Stomach (tissue), 4 donors: ENCODE data around the gene ANXA5.

Experiments used
- POLR2AphosphoS5 ChIP-seq, 3 donors: sonication (generic); formaldehyde crosslinking; IDR thresholded peaks; one replicate each; pipeline ENCODE4 v1.6.1; 2016; ENCODE audit warnings: antibody characterized with exemption in 3 of 3
- TF ChIP-seq, protein P1 (sequence below), 7 experiments: fragments of 450-650 bp in 4 of 7; fragments of 200-600 bp in 3 of 7; sonication (generic) in 3 of 7; IDR thresholded peaks; one replicate each; pipeline ENCODE4 v1.5.1; 2016 to 2019; ENCODE audit warnings: antibody characterized with exemption in 7 of 7, control low read depth in 2 of 7, mild to moderate bottlenecking in 1 of 7

DNA sequence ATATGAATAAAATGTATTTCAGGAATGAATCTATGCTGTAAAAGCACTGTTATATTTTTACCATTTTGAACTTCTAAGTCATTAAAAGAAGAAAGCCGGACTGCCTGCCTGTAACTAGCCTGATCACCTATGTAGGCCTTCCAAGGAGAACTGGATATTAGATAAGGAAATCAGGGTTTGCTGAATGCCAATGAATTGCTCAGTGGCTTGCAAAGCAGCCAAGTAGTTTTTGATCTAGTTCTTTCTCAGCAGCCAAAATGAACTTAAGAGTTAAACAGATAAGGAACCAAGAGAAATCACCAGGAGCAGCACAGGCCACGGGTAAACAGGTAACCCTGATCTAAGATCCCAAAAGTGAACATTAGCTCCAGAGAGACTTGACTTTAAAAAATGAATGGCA is 3.3 kb downstream of the ANXA5 start:
- TF ChIP-seq, protein P1, sequence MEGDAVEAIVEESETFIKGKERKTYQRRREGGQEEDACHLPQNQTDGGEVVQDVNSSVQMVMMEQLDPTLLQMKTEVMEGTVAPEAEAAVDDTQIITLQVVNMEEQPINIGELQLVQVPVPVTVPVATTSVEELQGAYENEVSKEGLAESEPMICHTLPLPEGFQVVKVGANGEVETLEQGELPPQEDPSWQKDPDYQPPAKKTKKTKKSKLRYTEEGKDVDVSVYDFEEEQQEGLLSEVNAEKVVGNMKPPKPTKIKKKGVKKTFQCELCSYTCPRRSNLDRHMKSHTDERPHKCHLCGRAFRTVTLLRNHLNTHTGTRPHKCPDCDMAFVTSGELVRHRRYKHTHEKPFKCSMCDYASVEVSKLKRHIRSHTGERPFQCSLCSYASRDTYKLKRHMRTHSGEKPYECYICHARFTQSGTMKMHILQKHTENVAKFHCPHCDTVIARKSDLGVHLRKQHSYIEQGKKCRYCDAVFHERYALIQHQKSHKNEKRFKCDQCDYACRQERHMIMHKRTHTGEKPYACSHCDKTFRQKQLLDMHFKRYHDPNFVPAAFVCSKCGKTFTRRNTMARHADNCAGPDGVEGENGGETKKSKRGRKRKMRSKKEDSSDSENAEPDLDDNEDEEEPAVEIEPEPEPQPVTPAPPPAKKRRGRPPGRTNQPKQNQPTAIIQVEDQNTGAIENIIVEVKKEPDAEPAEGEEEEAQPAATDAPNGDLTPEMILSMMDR (IDR thresholded peaks at IDR 0.05) = no peak
- peak in 1 of 3 donors; percentile 48 for TF ChIP-seq POLR2AphosphoS5 (IDR thresholded peaks at IDR 0.05)
